Astrocyte (in vitro differentiated cells and primary cell): Measurements from ENCODE around the gene TNP1.

Experiments used
- CTCF ChIP-seq: IDR thresholded peaks from 2 replicates; pipeline ENCODE4 v1.5.1; 2011; ENCODE audit warnings: low read depth, mild to moderate bottlenecking, inconsistent platforms, low read length, moderate library complexity; ENCODE audit not compliant: insufficient read depth
- EZH2 ChIP-seq: IDR thresholded peaks from 2 replicates; pipeline ENCODE4 v1.6.1; 2012; ENCODE audit warnings: mild to moderate bottlenecking, low read length, inconsistent platforms; ENCODE audit not compliant: insufficient read depth

GRCh38 chr2:216872040-216872439 is 12.2 kb upstream of the TNP1 start:
- TF ChIP-seq CTCF (no peak), EZH2 (no peak)
